ENCODE measurements around the gene IQCE. TPM values are rescaled to one million over a fixed set of nuclear protein-coding genes. Genes with fewer than 3 reads are reported as not detected.
A peak's percentile ranks its signal among the peaks of the same experiment; 100 is the strongest.
"Not testable (repeated sequence)": the region's sequence is repeated elsewhere in the genome, so short reads cannot be mapped to it uniquely, and the experiment has no call there.

IQCE gene
- total RNA-seq, 1 donor from 2014 or later, result 11.5 TPM

DNA sequence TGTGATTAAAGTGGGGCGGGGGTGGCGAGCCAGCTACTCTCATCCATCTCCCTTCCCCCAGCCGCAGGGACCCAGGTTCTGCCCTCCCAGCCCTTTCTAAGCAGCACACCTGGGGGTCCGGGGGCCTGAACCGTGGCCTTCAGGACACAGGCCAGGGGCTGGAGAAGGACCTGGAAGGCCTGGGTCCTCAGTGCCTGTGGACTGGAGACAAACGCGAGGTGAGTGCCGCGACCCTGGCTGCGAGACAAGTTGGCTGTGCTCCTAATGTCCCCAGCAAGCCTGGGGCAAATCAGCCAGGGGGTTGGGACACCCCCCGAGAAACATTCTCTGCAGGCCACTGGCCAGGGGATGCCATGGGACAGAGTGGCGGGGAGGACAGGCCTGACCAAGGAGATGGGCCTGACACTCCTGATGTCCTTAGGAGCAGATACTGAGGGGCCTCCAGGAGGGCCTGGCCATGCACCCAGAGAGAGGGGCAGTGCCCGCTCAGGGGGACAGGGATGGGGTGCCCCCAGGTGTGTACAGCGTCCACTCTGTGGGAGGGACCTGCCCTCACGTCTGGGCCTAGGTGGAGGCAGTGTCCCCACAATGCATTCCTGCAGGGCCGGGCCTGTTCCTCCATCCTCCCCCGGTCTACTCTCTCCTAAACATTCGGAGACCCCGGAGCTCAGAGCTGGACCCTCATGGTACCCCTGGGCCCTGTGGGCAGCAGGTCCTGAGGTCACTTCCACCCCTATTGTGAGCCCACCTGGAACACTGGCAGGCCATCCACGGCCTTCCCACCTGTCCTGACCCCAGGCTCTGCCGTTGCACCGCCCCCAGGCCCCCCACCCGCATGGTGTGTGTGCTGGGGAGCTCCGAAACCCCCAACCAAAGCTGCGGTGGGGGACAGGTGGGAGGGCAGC is 16.5 kb upstream of the IQCE start:
- intact Hi-C loops (cut with DNase I), result no loop called here
- DNase-seq (ENCODE audit: missing footprints), result peak; percentile 55
- ATAC-seq, result no peak

- DNase-seq (ENCODE audit: missing footprints) (peak; percentile 68), ATAC-seq (no peak)
- intact Hi-C loops (cut with DNase I), result no loop called here
These were observed 15.6 kb upstream of the IQCE start for GRCh38 chr7:2542916-2543871.

- intact Hi-C loops (cut with DNase I), result no loop called here
These were observed 14.1 kb upstream of the IQCE start for GRCh38 chr7:2544541-2545188.

DNA sequence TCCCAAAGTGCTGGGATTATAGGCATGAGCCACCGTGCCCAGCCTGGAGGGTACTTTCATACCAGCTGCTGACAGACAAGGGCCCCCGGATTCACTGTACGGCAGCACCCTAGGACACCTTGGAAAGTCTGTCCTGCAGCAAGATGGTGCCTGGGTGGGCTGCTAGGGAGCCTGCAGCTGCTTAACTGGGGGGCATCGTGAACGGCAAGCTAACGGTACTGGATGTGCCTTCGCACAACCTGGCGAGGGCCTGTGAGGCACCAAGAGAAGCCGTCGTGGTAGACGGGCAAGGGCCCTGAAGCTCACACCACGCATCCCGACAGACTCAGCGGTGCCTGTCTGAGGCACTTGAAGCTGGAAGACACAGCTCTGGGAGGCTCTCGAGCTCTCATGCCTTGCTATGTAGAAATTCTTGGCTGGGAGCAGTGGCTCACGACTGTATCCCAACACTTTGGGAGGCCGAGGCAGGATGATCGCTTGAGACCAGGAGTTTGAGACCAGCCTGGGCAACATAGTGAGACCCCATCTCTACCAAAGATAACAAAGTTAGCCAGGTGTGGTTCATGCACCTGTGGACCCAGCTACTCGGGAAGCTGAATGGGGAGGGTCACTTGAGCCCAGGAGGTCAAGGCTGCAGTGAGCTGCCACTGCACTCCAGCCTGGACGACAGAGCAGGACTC is 12.9 kb upstream of the IQCE start:
- ATAC-seq (no peak), DNase-seq (ENCODE audit: missing footprints) (peak; percentile 44)
- intact Hi-C loops (cut with DNase I), result no loop called here

More at GRCh38 chr7:2544541-2545188, 14.1 kb upstream of the IQCE start:
- no peak for ATAC-seq
- peak; percentile 68 for DNase-seq (ENCODE audit: missing footprints)

- no peak for ATAC-seq
- intact Hi-C loops (cut with DNase I), result no loop called here
- DNase-seq (ENCODE audit: missing footprints), result peak; percentile 50
These were observed 11.8 kb upstream of the IQCE start for GRCh38 chr7:2546776-2547586.

GRCh38 chr7:2551418-2551817 is 7.4 kb upstream of the IQCE start:
- intact Hi-C loops (cut with DNase I), result no loop called here

GRCh38 chr7:2553108-2553507 is 5.7 kb upstream of the IQCE start:
- intact Hi-C loops (cut with DNase I), result no loop called here
- no peak for ATAC-seq
- DNase-seq (ENCODE audit: missing footprints), result no peak

More at GRCh38 chr7:2551418-2551817, 7.4 kb upstream of the IQCE start:
- ATAC-seq (no peak), DNase-seq (ENCODE audit: missing footprints) (no peak)

DNA sequence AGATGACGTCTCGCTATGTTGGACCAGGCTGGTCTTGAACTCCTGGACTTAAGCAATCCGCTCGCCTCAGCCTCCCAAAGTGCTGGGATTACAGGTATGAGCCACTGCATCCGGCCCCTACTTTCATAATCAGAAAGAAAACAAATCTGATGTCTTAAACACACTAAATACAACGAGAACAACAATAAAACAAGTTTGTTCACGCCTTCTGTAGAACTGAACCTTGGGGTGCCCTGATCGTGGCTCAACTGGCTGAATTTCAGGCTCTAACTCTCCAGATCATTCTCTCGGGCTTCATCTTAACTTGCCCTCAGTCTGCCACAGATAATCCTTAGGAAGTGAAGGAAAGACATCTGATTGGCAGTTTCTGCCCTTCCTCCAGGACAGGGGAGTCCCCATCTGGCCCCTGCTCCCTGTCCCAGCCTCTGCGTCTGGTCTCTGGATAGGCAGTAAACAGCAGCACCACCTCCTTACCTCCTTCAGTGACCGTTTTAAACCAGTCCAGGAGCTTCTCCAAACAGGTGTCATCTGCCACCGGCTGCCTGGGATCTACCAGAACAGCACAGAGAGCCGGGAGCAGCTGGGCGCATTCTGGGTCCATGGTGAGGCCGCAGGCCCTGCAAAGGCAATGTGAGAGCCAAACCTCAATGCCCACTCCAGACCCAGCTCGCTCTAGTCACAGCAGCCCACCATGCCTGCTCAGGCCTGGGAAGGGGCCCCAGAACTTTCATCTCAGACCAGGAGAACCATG is 4.8 kb upstream of the IQCE start:
- no peak for DNase-seq (ENCODE audit: missing footprints)
- intact Hi-C loops (cut with DNase I), result no loop called here

DNA sequence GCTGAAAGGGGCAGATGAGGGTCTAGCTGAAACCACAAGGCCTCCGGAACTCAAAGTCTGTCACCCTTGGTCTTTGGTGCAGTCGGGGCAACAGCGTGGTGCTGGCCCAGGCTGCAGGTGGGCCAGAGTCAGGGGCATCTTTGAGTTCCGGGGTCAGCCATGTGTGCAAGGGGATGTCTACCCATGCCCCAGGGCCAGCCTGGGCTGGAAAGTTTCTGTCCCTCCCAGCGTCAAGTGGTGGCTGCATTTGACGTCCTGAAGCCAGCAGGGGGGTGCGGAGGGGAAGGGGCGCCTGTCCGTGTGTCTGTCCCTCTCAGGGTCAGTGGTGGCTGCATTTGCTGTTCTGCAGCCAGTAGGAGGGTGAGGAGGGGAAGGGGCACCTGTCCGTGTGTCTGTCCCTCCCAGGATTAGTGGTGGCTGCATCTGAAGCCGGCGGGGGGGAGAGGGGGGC is 4.1 kb upstream of the IQCE start:
- ATAC-seq (no peak), DNase-seq (ENCODE audit: missing footprints) (no peak)
- intact Hi-C loops (cut with DNase I), result loop anchor here (5.0 kb wide), 3 partner anchors 77 to 288 kb away; partner anchors contain the start of genes GNA12, GRIFIN and TTYH3

More for the DNA sequence above, 4.8 kb upstream of the IQCE start:
- ATAC-seq, result no peak

- intact Hi-C loops (cut with DNase I), result loop anchor here (5.0 kb wide), 3 partner anchors 77 to 287 kb away; partner anchors contain the start of genes GNA12, GRIFIN and TTYH3
- DNase-seq (ENCODE audit: missing footprints) (peak; percentile 99), ATAC-seq (peak; percentile 94)
These were observed 3.4 kb upstream of the IQCE start, which contains the start of gene BRAT1 for GRCh38 chr7:2555121-2556052. Gene BRAT1, minus strand, starts transcription at chr7:2555524. Its CDS starts 1,093 bp downstream, at chr7:2554431.

DNA sequence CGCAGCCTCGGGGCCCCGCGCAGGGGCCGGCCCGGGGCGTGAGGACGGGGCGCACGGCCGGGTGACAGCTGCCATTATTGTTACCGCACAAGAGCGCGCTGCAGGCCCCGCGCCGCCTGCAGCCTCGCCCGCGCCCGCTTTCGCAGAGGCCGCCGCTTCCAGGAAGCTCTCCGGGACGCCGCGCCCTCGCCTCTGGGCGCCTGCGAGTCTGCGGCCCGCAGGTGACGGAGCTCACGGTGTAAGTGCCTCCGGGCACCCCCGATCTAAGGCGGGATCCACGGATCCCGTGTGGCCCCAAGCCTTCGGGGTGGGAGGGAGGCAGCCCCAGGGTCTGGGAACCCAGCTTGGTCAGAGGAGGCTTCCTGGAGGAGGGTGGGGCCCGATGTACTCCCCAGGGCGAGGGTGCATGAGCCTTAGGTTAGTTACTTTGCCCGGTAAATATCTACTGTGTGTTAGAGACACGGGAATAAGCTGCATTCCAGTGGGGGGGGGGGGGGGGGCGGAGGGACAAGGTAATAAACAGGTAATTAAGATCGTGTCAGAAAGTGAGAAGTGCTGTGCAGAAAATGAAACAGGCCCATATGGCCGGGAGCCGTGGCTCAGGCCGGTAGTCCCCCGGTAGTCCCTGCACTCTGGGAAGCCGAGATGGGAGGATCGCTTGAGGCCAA is 638 bp downstream of the IQCE start:
- peak; percentile 80 for DNase-seq (ENCODE audit: missing footprints)
- intact Hi-C loops (cut with DNase I), result loop anchor here (5.0 kb wide), 3 partner anchors 73 to 283 kb away; partner anchors contain the start of genes GNA12, GRIFIN and TTYH3
- no peak for ATAC-seq

DNA sequence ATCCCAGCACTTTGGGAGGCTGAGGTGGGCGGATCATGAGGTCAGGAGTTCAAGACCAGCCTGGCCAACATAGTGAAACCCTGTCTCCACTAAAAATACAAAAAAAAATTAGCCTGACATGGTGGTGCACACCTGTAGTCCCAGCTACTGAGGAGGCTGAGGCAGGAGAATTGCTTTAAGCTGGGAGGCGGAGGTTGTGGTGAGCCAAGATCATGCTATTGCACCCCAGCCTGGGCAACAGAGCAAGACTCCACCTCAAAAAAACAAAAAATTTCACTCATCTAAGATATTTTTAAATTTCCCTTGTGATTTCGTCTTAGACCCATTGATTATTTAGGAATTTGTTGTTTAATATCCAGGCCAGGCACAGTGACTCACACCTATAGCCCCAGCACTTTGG is 5.2 kb downstream of the IQCE start:
- DNase-seq (ENCODE audit: missing footprints); intact Hi-C loops (cut with DNase I); ATAC-seq: not testable (repeated sequence)

- no peak for DNase-seq (ENCODE audit: missing footprints)
- no peak for ATAC-seq
- intact Hi-C loops (cut with DNase I), result no loop called here
These were observed 6.3 kb downstream of the IQCE start for GRCh38 chr7:2564970-2565540.

- DNase-seq (ENCODE audit: missing footprints) (no peak), ATAC-seq (no peak)
- intact Hi-C loops (cut with DNase I), result no loop called here
These were observed 7.6 kb downstream of the IQCE start for GRCh38 chr7:2566348-2566889.

Data from Right ventricle myocardium inferior (tissue), 1 donor.